Bronchial epithelial cell (primary cell): Measurements from ENCODE around the gene OLFML1. TPM values are rescaled to one million over a fixed set of nuclear protein-coding genes. Genes with fewer than 3 reads are reported as not detected.
A peak's percentile ranks its signal among the peaks of the same experiment; 100 is the strongest.

Experiments used
- DNase-seq: peaks from one replicate; pipeline ENCODE4 v3.0.0-alpha.2; 2010; ENCODE audit warnings: low read depth
- FAIRE-seq: peaks from 2 replicates; lab custom pipeline; 2011; peaks lifted over from hg19 to GRCh38; lab: Jason Lieb, UNC
- H3K27me3 ChIP-seq: 2 replicates; pipeline ENCODE4 v1.5.1; 2011; ENCODE audit warnings: low read length; ENCODE audit not compliant: control insufficient read depth, insufficient read depth
- H3K36me3 ChIP-seq: 2 replicates; pipeline ENCODE4 v1.5.1; 2011; ENCODE audit warnings: low read length; ENCODE audit not compliant: control insufficient read depth, insufficient read depth
- H3K4me3 ChIP-seq: 2 replicates; pipeline ENCODE4 v1.5.1; 2011; ENCODE audit warnings: mild to moderate bottlenecking, low read depth, low read length, control low read depth
- total RNA-seq: library from RNA; depleted of rRNA; stranded (reverse); fragments of >200 nt; gene quantifications from 2 replicates; pipeline ENCODE4 v1.2.1, GENCODE V29; 2014
- TF ChIP-seq, protein P1 (sequence below): IDR thresholded peaks from 2 replicates; pipeline ENCODE4 v1.5.1; 2011; ENCODE audit warnings: mild to moderate bottlenecking, moderate library complexity, low read length, control low read depth, inconsistent platforms; ENCODE audit not compliant: insufficient read depth, severe bottlenecking

The OLFML1 gene
- total RNA-seq, 1 donor from 2014 or later: not detected

DNA sequence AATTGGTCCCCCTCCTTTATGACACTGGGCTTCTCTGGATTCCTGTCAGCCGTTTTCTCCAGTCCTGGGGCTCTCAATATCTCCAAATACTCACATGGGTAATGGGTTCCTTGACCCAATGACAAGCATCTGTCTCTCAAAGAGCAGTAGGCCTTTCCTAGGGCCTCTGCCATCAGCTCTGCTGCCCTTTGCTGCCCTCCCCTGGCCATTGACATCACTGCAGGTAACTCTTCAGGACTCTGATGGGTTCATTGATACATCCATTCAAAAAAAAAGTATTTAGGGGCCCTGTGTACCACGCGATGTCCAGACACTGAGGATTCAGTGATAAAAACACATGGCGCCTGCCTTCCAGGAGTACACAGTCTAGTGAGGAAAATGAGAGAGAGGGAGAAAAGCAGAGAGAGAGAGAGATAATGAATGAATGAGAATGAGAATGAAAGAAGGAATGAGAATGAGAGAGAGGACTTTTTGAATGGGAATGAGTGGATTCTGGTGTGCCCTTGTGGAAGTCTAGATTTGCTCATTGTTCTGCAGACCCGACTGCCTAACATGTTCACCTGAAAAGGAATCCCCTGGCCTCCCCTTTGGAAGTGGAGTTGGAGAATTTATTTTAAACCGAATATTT lies 42.6 kb upstream of the OLFML1 start:
- Histone ChIP-seq H3K27me3 (no peaks in the 10 kb centered on the region), H3K4me3 (no peak overlapping the region), H3K36me3 (no peaks in the 10 kb centered on the region)
- TF ChIP-seq, protein P1, sequence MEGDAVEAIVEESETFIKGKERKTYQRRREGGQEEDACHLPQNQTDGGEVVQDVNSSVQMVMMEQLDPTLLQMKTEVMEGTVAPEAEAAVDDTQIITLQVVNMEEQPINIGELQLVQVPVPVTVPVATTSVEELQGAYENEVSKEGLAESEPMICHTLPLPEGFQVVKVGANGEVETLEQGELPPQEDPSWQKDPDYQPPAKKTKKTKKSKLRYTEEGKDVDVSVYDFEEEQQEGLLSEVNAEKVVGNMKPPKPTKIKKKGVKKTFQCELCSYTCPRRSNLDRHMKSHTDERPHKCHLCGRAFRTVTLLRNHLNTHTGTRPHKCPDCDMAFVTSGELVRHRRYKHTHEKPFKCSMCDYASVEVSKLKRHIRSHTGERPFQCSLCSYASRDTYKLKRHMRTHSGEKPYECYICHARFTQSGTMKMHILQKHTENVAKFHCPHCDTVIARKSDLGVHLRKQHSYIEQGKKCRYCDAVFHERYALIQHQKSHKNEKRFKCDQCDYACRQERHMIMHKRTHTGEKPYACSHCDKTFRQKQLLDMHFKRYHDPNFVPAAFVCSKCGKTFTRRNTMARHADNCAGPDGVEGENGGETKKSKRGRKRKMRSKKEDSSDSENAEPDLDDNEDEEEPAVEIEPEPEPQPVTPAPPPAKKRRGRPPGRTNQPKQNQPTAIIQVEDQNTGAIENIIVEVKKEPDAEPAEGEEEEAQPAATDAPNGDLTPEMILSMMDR: peak; percentile 88
- DNase-seq (peak; percentile 56), FAIRE-seq (no peak)

DNA sequence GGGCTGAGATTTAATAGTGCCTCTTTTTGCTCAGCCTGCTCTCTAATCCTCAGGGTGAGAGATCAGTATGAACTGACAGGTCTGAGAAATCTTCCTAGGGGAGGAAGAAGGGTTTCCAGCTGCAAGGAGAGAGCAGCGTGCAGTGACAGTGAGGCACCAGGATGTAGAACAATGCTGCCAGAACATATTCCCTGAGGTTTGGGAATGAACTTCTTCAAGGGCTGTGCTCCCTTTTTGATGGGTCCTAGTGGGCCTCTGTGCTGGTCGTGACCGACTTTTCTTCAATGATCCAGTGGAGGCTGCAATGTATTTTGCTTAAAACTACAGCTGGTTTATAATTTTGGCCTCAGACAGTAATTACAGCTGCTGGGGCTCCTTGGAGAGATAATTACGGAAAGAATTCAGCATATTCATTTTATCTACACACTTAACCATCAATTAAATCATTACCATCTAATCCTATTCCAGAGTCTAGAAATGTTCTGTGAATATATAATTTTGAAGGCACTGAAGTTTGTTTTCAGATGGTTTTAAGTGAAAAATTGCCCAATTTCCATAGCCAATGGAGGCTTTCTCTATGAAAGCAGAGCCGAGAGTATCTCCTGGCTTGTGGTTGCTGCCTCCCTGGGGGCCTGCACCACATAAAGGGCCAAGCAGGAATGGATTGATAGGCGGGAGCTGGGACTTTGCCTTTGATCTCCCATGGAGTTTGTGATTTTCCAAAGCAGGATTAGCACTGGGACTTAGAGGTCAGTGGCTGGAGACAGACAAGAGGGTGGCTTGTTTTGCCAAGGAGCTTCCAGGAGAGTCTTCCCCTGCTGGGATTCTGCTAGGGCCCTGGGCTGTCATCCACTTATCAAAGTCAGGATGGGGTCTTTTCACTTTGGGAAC lies 41.0 kb upstream of the OLFML1 start:
- no peak for FAIRE-seq
- Histone ChIP-seq H3K4me3 (no peak overlapping the region), H3K27me3 (no peaks in the 10 kb centered on the region), H3K36me3 (no peaks in the 10 kb centered on the region)
- TF ChIP-seq, protein P1: no peak
- DNase-seq: no peak

DNA sequence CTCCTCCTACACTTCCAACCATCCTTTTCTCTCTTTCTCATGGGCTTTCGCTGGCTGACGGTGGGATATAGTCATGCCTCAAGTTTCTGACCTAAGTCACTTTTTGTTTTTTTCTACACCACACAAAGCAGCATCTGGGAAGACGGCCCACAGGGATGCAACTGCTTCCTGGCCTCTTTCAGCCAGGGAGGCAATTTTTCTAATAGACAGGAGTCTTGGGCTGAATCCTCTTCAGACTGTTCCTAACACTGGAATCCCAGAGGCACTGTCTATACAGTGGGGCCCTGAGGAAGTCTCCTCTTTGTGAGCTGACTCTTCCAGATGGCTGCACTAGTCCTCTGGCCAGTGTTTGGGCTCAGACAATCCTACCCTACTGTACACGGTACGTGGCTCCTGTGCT lies 39.7 kb upstream of the OLFML1 start:
- FAIRE-seq (no peak), DNase-seq (no peak)
- TF ChIP-seq, protein P1: no peak
- Histone ChIP-seq H3K27me3 (no peaks in the 10 kb centered on the region), H3K4me3 (no peak overlapping the region), H3K36me3 (no peaks in the 10 kb centered on the region)

DNA sequence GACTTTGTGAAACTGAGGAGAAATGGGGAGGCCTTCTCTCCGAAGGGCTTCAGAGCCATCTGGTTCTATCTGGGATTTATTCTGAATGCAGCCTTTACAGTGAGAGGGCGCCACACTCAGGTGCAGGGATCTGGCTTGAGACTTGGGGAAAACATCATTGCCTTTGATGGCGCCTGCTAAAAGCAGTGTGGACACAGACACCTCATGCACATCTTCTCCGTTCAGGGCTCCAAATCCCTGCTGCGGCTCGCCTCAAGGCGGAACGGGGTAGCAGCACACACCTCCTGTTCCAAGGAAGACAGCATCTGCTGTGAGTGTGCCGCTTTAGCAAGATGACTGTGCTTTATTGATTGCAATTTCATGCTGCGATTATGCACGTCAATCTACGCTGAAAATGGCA lies 37.1 kb upstream of the OLFML1 start:
- DNase-seq (no peak), FAIRE-seq (no peak)
- Histone ChIP-seq H3K36me3 (no peaks in the 10 kb centered on the region), H3K4me3 (no peak overlapping the region), H3K27me3 (no peaks in the 10 kb centered on the region)
- TF ChIP-seq, protein P1: no peak

DNA sequence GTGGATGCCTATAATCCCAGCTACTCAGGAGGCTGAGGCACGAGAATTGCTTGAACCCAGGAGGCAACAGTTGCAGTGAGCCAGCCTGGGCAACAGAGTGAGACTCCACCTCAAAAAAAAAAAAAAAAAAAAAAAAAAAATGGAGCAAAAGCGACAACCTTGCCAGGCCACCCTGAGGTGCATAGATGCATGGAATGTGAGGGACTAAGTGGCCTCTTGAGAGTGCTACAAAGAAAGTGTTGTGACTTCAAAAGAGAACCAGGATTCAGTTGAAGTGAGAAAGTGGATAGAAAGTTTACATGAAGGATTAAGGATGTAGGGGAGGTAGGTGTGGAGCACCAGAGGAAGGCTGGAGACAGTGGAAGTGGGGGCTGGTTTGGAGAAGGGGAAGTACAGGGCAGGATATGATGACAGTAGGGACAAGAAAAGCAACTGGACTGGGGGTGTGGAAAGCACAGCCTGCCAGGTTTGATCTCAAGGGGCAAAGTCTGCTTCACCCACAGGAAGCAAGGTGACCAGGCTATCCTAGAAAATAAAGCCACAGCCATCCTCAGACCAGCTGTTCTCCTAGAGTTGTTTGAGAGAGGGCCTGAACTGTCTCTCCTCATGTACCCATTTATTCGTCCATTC lies 36.0 kb upstream of the OLFML1 start:
- no peaks in the 10 kb centered on the region for H3K27me3 ChIP-seq
- no peak for DNase-seq
- TF ChIP-seq, protein P1: no peak
- H3K36me3 ChIP-seq: no peaks in the 10 kb centered on the region
- no peak overlapping the region for H3K4me3 ChIP-seq
- no peak for FAIRE-seq
